Measurements from ENCODE around the gene GMPR.

GMPR gene

DNA sequence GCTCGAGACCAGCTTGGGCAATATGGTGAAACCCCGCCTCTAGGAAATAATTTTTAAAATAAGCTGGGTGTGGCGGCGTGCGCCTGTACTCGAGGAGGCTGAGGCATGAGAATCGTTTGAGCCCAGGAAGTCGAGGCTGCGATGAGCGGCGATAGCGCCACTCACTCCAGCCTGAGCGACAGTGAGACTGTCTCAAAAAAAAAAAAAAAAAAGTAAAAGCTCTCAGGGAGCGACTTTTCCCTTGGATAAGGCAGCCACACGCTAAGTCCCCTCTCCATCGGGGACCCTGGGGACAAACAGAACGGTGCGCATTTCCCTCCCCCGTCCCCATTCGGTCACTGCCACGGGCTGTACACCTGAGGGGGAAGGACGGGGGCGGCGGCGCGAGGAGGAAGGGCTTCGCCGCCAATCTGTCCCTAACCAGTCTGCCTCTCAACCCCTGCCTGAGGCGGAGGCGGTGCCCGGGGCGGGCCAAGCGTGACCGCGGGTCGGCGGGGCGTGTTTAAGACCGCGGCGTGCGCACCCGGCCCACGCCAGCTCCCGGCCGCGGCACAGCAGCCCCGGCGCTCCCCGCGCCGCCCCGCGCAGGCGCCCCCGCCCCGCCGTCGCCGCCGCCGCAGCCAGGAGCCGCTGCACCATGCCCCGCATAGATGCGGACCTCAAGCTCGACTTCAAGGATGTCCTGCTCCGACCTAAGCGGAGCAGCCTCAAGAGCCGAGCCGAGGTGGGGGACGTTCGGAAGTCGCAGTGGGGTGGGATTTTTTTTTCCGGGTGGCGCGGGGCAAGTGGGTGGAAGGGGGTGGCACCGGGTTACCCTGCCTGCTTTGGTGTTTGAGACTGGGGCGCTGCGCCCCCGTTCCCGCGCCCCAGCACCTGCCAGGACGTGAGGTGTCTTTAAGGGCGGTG, at the start of gene GMPR:
Gene GMPR (plus strand): TSS at position 531 of the 906 bp plus-strand sequence. CDS start 107 bp downstream, at position 638.
- DNase-seq (ENCODE audit: low read depth, low spot score): peak; percentile 78

DNA sequence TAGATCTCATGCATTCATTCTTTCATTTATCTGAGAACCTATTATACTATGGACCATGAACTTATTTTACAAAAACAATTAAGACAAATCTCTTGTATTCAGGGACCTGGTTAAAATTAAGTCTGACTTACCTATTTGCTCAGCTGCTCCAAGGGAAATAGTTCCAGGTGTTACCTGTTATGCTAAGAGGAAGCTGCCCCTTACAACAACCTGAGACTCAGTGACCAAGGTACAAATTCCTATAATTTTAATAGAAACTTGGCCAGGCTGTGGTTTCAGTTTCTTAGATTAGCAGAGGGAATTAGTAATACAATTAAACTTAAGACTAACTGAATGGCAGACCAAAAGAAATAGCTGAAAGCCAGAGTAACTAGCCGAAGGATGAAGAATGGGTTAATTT, 48.2 kb upstream of the GMPR start:
- no peak for DNase-seq (ENCODE audit: low read depth, low spot score)

DNA sequence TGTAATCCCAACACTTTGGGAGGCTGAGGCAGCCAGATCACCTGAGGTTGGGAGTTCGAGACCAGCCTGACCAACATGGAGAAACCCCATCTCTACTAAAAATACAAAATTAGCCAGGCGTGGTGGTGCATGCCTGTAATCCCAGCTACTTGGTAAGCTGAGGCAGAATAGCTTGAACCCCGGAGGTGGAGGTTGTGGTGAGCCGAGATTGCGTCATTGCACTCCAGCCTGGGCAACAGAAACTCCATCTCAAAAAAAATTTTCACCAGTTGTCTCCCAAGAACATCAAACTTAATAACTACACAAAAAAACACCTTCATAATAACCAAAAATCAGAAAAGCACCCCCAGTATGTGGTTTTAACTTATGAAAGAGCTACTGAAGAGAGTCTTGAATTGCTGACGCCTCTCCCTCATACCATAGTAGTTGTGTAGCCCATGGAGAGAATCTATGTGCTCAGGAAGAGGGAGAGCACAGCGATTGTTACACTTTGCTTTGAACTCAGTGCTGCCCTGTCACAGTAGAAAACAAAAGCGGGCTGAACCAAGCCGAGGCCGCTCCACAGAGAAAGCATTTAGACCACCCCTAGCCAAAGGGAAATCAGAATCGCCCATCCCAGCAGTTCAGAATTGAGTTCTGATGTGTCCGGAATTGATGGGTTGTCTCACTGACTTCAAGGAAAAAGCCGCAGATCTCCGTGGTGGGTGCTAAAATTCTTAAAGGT, 42.0 kb upstream of the GMPR start:
- DNase-seq (ENCODE audit: low read depth, low spot score): no peak

GRCh38 chr6:16196984-16197546, 41.3 kb upstream of the GMPR start:
- DNase-seq (ENCODE audit: low read depth, low spot score): no peak

DNA sequence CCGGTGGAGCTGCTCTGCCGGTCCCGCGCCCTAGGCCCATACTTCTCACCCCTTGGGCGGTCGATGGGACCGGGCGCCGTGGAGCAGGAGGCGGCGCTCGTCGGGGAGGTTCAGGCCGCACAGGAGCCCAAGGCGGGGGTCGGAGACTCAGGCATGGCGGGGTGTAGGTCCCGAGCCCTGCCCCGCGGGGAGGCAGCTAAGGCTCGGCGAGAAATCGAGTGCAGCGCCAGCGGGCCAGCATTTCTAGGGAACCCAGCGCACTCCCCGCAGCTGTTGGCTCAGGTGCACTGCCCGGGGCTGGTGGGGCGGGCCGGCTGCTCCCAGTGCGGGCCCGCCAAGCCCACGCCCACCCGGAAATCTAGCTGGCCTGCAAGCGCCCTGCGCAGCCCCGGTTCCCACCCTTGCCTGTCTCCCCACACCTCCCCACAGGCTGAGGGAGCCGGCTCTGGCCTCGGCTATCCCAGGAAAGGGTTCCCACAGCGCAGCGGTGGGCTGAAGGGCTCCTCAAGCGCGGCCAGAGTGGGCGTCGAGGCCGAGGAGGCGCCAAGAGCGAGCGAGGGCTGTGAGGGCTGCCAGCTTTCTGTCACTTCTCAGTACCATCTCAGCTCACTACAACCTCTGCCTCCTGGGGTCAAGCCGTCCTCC, 40.2 kb upstream of the GMPR start:
- no peak for DNase-seq (ENCODE audit: low read depth, low spot score)

GRCh38 chr6:16199804-16200203, 38.6 kb upstream of the GMPR start:
- DNase-seq (ENCODE audit: low read depth, low spot score): peak; percentile 15

DNA sequence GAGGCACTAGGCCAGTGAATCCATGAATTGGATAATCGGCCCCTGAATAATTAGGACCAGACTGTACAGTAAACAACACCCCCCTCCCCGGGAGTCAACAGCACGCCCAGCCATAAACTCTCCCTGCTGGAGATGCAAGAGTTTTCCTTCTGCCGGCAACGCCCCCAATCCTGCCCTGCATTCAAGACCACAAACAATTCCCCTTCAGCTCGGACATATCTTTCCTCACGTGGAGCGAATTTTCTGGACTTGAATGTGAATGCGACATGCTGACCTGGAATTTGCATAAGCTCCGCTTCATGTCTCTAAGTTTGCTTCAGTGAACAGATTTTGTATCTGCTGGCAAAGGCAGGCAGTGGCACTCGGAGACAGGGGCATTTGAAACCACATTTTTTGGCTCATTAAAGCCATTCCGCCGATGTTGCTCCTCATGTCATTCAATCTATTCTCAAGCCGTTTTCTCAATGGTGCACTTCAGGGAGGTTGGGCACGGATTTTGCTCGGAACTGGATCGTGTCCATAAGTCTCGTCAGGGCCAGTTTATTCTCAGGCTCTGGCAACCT, 38.0 kb upstream of the GMPR start:
- DNase-seq (ENCODE audit: low read depth, low spot score): peak; percentile 60

DNA sequence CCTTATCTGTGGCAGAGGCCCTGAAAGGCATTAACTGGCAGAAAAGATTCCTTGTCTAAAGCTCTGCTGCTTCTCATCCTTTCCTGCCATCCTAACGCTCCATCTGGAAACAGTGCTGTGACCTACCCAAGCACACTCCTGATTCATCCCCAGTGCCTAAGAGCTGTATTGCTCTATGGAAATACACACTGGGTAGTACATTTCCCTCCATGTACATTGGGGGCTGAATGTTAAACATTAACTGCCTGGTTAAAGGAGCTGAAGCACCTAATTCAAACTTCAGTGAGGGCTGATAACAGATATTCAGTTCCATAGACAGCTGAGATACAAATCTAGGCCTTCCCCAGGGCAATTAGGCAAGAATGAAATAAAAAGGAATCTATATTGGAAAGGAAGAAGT, 36.7 kb upstream of the GMPR start:
- DNase-seq (ENCODE audit: low read depth, low spot score): no peak

GRCh38 chr6:16204653-16205376, 33.6 kb upstream of the GMPR start:
- no peak for DNase-seq (ENCODE audit: low read depth, low spot score)

DNA sequence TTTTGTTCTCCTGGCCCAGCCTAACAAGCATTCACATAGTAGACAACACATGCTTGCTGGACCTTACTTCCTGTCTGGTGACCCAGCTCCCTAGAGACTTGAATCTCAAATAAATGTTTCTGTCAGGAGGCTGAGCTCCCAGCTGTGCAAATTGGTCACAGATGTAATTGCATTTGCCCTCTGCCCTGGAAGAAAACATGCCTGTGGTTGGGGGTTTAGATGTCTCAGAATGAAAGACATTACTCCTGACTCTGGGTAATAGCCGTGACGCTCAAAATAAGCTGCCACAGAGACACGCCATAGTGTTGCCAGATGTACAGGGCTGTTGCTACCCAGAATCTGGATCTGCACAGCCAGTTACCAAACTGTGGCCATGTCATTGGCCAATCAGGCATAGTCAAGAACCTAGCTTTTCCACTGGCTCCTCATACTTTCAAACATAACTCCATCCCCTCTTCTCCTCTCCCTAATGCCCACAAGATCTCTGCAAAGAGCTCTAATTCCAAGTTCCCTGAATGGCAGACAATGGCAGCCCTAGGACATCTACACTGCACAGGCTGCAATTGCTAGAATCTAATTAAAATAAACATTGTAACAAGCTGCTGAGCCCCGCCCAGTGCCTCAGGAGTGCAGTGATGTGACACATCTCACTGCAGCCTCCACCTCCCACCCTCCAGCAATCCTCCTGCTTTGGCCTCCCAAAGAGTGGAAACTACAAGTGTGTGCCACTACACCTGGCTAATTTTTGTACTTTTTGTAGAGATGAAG, 32.8 kb upstream of the GMPR start:
- peak; percentile 69 for DNase-seq (ENCODE audit: low read depth, low spot score)

GRCh38 chr6:16206595-16207037, 31.8 kb upstream of the GMPR start:
- DNase-seq (ENCODE audit: low read depth, low spot score): peak; percentile 86

- DNase-seq (ENCODE audit: low read depth, low spot score): no peak
These were observed 29.4 kb upstream of the GMPR start for GRCh38 chr6:16208989-16209388.

DNA sequence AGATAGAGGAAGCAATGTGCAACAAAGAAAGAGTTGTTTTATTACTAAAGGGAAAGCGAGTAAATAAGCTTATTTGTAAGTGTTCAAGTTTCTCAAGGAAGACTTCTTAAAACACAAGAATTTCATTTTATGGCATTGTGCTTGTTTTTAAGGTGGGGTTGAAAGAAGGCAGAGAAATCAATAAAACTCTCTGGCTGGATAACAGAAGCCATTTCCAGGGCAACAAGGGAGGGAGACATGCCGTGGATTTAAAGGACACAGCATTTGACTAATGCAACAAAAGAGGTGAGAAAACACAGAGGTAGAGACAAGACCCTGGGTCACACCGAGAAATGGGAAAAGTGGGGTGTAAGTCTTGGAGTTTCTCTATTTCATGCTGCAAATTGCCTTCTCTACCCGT, 28.8 kb upstream of the GMPR start:
- DNase-seq (ENCODE audit: low read depth, low spot score): no peak

DNA sequence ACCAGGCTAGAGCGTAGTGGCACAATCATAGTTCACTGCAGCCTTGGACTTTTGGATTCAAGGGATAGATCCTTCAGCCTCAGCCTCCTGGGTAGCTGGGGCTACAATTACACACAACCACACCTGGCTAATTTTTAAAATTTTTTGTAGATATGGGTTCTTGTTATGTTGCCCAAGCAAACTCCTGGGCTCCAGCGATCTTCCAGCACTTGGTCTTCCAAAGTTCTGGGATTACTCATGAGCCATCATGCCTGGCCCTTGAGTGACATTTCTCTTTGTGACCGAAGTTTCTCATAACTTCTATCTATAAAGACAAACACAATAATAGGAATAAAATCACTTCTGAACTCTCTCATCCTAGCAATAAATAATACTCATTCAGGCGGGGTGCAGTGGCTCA, 26.1 kb upstream of the GMPR start:
- DNase-seq (ENCODE audit: low read depth, low spot score): no peak

DNA sequence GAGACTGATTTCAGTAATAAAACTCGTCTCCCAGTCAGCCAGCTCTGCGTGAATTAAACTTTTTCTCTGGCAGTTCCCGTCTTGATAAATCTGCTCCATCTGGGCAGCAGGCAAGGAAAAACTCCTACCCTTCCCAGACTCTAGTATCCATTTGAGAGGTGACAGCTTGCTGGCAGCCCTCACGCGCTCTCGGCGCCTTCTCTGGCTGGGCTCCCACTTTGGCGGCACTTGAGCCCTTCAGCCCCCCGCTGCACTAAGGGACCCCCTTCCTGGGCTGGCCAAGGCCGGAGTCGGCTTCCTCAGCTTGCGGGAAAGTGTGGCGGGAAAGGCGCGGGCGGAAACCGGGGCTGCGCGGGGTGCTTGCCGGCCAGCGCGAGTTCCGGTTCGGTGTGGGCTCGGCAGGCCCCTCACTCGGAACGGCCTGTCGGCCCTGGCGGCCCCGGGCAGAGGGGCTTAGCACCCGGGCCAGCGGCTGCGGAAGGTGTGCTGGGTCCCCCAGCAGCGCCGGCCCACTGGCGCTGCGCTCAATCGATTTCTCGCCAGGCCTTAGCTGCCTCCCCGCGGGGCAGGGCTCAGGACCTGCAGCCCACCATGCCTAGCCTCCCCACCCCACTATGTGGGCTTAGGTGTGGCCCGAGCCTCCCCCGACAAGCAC, 21.8 kb upstream of the GMPR start:
- no peak for DNase-seq (ENCODE audit: low read depth, low spot score)

- DNase-seq (ENCODE audit: low read depth, low spot score): no peak
These were observed 21.1 kb upstream of the GMPR start for GRCh38 chr6:16217156-16217721.

GRCh38 chr6:16222826-16223225, 15.6 kb upstream of the GMPR start:
- DNase-seq (ENCODE audit: low read depth, low spot score): no peak

- no peak for DNase-seq (ENCODE audit: low read depth, low spot score)
These were observed 15.0 kb upstream of the GMPR start for GRCh38 chr6:16223362-16223761.

DNA sequence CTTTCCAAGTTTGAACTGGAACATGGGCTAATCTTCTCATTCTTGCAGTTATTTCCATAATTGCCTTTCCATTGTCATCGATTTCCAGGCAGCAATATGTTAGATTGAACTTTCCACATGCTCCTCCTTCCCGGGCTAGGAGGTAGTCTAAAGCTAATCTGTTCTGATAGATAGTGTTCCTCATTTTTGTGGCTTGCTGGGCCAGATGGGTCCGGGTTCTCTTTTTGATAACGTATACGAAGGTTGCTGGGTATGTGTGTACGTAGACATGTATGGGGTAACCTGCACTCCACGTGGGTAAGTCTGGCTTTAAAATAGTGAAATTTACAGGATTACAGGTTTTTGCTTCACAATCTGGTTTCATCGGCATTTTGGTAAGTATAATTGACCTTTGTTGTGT, 14.0 kb upstream of the GMPR start:
- DNase-seq (ENCODE audit: low read depth, low spot score): no peak
